Stomach (tissue), 9 donors: ENCODE results near the gene PITPNB. TPM values are rescaled to one million over a fixed set of nuclear protein-coding genes. Genes with fewer than 3 reads are reported as not detected.

ENCODE experiments used
- DNase-seq, 2 donors: peaks; one replicate each; pipeline versions ENCODE4 v3.0.0 to v3.0.0-alpha.2; 2013 to 2019
- H3K27ac ChIP-seq, 5 donors: fragments of 200-600 bp in 4 of 5; sonication (generic) in 4 of 5; one replicate each; pipeline ENCODE4 v1.5.1; 2013 to 2019; ENCODE audit warnings: mild to moderate bottlenecking in 1 of 5, moderate library complexity in 1 of 5
- H3K27me3 ChIP-seq, 3 donors: fragments of 200-600 bp; sonication (generic); one replicate each; pipeline ENCODE4 v1.5.1; 2017 to 2019; ENCODE audit warnings: mixed run types in 1 of 3
- H3K36me3 ChIP-seq, 4 donors: fragments of 200-600 bp; sonication (generic); 1 replicate in 3 of 4; 2 replicates in 1 of 4; pipeline ENCODE4 v1.5.1; 2016 to 2019
- H3K4me1 ChIP-seq, 4 donors: fragments of 200-600 bp; sonication (generic); one replicate each; pipeline ENCODE4 v1.5.1; 2016 to 2019
- H3K4me3 ChIP-seq, 4 donors: fragments of 200-600 bp; sonication (generic) in 3 of 4; one replicate each; pipeline ENCODE4 v1.5.1; 2016 to 2019; ENCODE audit warnings: mild to moderate bottlenecking in 1 of 4
- H3K9me3 ChIP-seq, 4 donors: fragments of 200-600 bp; sonication (generic); one replicate each; pipeline ENCODE4 v1.5.1; 2016 to 2019
- CTCF ChIP-seq, 7 experiments: fragments of 450-650 bp in 4 of 7; fragments of 200-600 bp in 3 of 7; sonication (generic) in 3 of 7; IDR thresholded peaks; one replicate each; pipeline ENCODE4 v1.5.1; 2016 to 2019; ENCODE audit warnings: antibody characterized with exemption in 7 of 7, control low read depth in 2 of 7, mild to moderate bottlenecking in 1 of 7
- EP300 ChIP-seq: sonication (generic); formaldehyde crosslinking; IDR thresholded peaks from one replicate; pipeline ENCODE4 v1.6.1; 2017; ENCODE audit warnings: antibody characterized with exemption
- POLR2A ChIP-seq, 4 donors: fragments of 450-650 bp; IDR thresholded peaks; one replicate each; pipeline ENCODE4 v1.6.1; 2016; ENCODE audit warnings: antibody characterized with exemption in 4 of 4, control low read depth in 2 of 4, mild to moderate bottlenecking in 1 of 4, moderate library complexity in 1 of 4
- POLR2AphosphoS5 ChIP-seq, 3 donors: sonication (generic); formaldehyde crosslinking; IDR thresholded peaks; one replicate each; pipeline ENCODE4 v1.6.1; 2016; ENCODE audit warnings: antibody characterized with exemption in 3 of 3
- WGBS, 5 donors: extraction: QIAGEN DNeasy Blood & Tissue Kit in 3 of 5; methylation state at CpG; one replicate each; pipeline versions ENCODE4 v1.1.5 to v1.1.7; 2013 to 2018; 5-methylcytosine and 5-hydroxymethylcytosine counted together
- intact Hi-C: fragments of 100-400 bp; cut with DNase I; formaldehyde crosslinking; loops from one replicate; pipeline ENCODE4 v1.15.1; 2023; ENCODE audit warnings: low total_unique reads
- polyA plus RNA-seq, 3 donors: library from polyadenylated mRNA; stranded (reverse); fragments of 200-250 nt; gene quantifications; one replicate each; pipeline ENCODE4 v1.2.3, GENCODE V29; 2013
- total RNA-seq, 5 donors: library from RNA; depleted of rRNA; stranded (reverse); fragments of >200 nt; gene quantifications; one replicate each; pipeline versions ENCODE4 v1.1.0 to v1.2.3, GENCODE V29; 2014 to 2016
- donor health status: healthy with polysubstance abuse.
- donor health status: Bipolar disorder and iron deficiency.
- donor health status: healthy.

PITPNB gene
- total and polyA plus RNA-seq, 8 donors, result 6.7 to 91.6 (median 29.9) TPM

- peaks cover 5 to 46% (median 25%) of the 10 kb centered on the region in 4 donors for H3K4me1 ChIP-seq
- no peak overlapping the region for H3K27ac ChIP-seq
- no peaks in the 10 kb centered on the region for H3K27me3 ChIP-seq
- 58 to 78% (median 67%) methylated on average over 6 of the region's 6 CpGs for WGBS, 5 donors
- peaks cover 39 to 93% (median 77%) of the 10 kb centered on the region in 4 donors for H3K36me3 ChIP-seq
- H3K4me3 ChIP-seq, result no peak overlapping the region
- TF ChIP-seq EP300, result no peak
- TF ChIP-seq POLR2AphosphoS5 (IDR thresholded peaks at IDR 0.05), result no peak
- TF ChIP-seq POLR2A (IDR thresholded peaks at IDR 0.05), result no peak
- no peak for TF ChIP-seq CTCF (IDR thresholded peaks at IDR 0.05)
- DNase-seq, result no peak
- H3K9me3 ChIP-seq, result no peaks in the 10 kb centered on the region
- intact Hi-C loops, result no loop called here
These were observed 65.6 kb downstream of the PITPNB start for GRCh38 chr22:27853424-27853823.

- no peak overlapping the region for H3K27ac ChIP-seq
- intact Hi-C loops, result no loop called here
- H3K9me3 ChIP-seq, result no peaks in the 10 kb centered on the region
- peaks cover 27 to 92% (median 78%) of the 10 kb centered on the region in 4 donors for H3K36me3 ChIP-seq
- no peak overlapping the region for H3K4me3 ChIP-seq
- no peak for DNase-seq
- no peaks in the 10 kb centered on the region for H3K27me3 ChIP-seq
- TF ChIP-seq POLR2AphosphoS5 (IDR thresholded peaks at IDR 0.05) (no peak), POLR2A (IDR thresholded peaks at IDR 0.05) (no peak), CTCF (IDR thresholded peaks at IDR 0.05) (no peak), EP300 (no peak)
- peaks cover 5 to 36% (median 20%) of the 10 kb centered on the region in 4 donors for H3K4me1 ChIP-seq
- WGBS, 5 donors, result 80 to 89% (median 84%) methylated on average over 7 of the region's 7 CpGs
These were observed 66.9 kb downstream of the PITPNB start for GRCh38 chr22:27851974-27852746.

GRCh38 chr22:27850000-27850521 is 69.0 kb downstream of the PITPNB start:
- Histone ChIP-seq H3K4me3 (no peak overlapping the region), H3K27me3 (no peaks in the 10 kb centered on the region), H3K27ac (peak overlapping the region; percentile 7 to 63 (median 20)), H3K9me3 (no peaks in the 10 kb centered on the region), H3K4me1 (peaks cover 0 to 19% (median 15%) of the 10 kb centered on the region in 4 donors), H3K36me3 (peaks cover 10 to 86% (median 67%) of the 10 kb centered on the region in 4 donors)
- no peak for TF ChIP-seq POLR2AphosphoS5 (IDR thresholded peaks at IDR 0.05)
- TF ChIP-seq POLR2A (IDR thresholded peaks at IDR 0.05), result no peak
- TF ChIP-seq CTCF (IDR thresholded peaks at IDR 0.05), result no peak
- no peak for TF ChIP-seq EP300
- WGBS, 5 donors, result 11 to 27% (median 15%) methylated on average over 6 of the region's 6 CpGs
- DNase-seq, result peak in 1 of 2 donors; percentile 70
- intact Hi-C loops, result no loop called here

- Histone ChIP-seq H3K4me3 (no peak overlapping the region), H3K27ac (no peak overlapping the region), H3K4me1 (peaks cover 0 to 23% (median 16%) of the 10 kb centered on the region in 4 donors), H3K27me3 (no peaks in the 10 kb centered on the region), H3K9me3 (no peaks in the 10 kb centered on the region), H3K36me3 (peaks cover 4 to 66% (median 54%) of the 10 kb centered on the region in 4 donors)
- WGBS, 5 donors, result 79 to 100% (median 88%) methylated on average over 1 of the region's 1 CpG
- no peak for TF ChIP-seq POLR2AphosphoS5 (IDR thresholded peaks at IDR 0.05)
- TF ChIP-seq EP300, result no peak
- no peak for TF ChIP-seq CTCF (IDR thresholded peaks at IDR 0.05)
- no peak for DNase-seq
- intact Hi-C loops, result no loop called here
These were observed 71.1 kb downstream of the PITPNB start for GRCh38 chr22:27848005-27848404.
